Vagina (tissue), 2 donors: ENCODE measurements around the gene UBIAD1.

ENCODE experiments used
- POLR2A ChIP-seq, 2 donors: fragments of 450-650 bp; IDR thresholded peaks; one replicate each; pipeline ENCODE4 v1.6.1; 2017; ENCODE audit warnings: antibody characterized with exemption in 2 of 2, mild to moderate bottlenecking in 2 of 2, moderate library complexity in 2 of 2
- POLR2AphosphoS5 ChIP-seq, 2 donors: sonication (generic); formaldehyde crosslinking; IDR thresholded peaks; one replicate each; pipeline ENCODE4 v1.9.0; 2017; ENCODE audit warnings: antibody characterized with exemption in 2 of 2, mild to moderate bottlenecking in 2 of 2, low read depth in 1 of 2; ENCODE audit not compliant: insufficient read depth in 1 of 2
- TF ChIP-seq, protein P1 (sequence below), 3 experiments: fragments of 450-650 bp in 2 of 3; fragments of 200-600 bp in 1 of 3; sonication (generic) in 1 of 3; IDR thresholded peaks; one replicate each; pipeline ENCODE4 v1.5.1; 2017 to 2019; ENCODE audit warnings: antibody characterized with exemption in 3 of 3, mild to moderate bottlenecking in 2 of 3, moderate library complexity in 2 of 3

DNA sequence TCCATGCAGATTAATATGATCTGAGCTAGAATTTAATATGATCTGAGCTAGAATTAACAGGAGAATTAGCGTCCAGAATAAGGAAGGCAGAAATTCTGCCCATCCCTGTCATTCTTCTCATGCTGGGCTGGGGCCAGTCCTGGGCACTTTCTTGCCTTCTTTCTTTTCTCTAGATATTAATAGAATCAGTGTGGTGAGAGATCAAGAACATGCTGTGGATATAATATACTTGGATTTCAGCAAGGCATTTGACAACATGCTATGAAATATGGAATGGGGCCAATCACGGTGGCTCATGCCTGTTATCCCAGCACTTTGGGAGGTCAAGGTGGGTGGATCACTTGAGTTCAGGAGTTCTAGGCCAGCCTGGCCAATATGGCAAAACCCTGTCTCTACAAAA lies 18.1 kb downstream of the UBIAD1 start:
- TF ChIP-seq, protein P1, sequence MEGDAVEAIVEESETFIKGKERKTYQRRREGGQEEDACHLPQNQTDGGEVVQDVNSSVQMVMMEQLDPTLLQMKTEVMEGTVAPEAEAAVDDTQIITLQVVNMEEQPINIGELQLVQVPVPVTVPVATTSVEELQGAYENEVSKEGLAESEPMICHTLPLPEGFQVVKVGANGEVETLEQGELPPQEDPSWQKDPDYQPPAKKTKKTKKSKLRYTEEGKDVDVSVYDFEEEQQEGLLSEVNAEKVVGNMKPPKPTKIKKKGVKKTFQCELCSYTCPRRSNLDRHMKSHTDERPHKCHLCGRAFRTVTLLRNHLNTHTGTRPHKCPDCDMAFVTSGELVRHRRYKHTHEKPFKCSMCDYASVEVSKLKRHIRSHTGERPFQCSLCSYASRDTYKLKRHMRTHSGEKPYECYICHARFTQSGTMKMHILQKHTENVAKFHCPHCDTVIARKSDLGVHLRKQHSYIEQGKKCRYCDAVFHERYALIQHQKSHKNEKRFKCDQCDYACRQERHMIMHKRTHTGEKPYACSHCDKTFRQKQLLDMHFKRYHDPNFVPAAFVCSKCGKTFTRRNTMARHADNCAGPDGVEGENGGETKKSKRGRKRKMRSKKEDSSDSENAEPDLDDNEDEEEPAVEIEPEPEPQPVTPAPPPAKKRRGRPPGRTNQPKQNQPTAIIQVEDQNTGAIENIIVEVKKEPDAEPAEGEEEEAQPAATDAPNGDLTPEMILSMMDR (IDR thresholded peaks at IDR 0.05): no peak
- TF ChIP-seq POLR2A (IDR thresholded peaks at IDR 0.05): no peak
- TF ChIP-seq POLR2AphosphoS5 (IDR thresholded peaks at IDR 0.05; ENCODE audit: insufficient read depth in 1 of 2, low read depth in 1 of 2): no peak
